D341Med (cell line): ENCODE measurements around the gene PTMA.
"Not testable (repeated sequence)": the region's sequence is repeated elsewhere in the genome, so short reads cannot be mapped to it uniquely, and the experiment has no call there.

Experiments
- DNase-seq: peaks from one replicate; pipeline ENCODE4 v3.0.0; 2012; ENCODE audit warnings: low spot score

The PTMA gene

DNA sequence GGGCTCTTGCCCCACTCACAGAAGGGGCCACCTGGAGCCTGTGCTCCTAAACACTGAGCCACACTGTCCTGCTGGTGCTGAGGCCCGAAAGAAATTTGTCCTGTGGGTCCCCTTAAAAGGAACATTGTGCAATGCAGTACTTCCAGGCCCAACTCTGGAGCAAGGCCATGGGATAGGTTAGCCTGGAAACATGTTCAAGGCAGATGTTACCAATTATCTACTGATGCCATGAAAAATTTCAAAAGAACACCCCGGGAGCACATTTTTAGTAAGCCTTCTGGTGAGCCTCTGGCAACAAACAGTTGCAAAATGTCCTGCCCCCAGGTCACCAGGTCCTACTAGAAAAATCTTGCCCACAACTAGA is 12.3 kb upstream of the PTMA start:
- no peak for DNase-seq

DNA sequence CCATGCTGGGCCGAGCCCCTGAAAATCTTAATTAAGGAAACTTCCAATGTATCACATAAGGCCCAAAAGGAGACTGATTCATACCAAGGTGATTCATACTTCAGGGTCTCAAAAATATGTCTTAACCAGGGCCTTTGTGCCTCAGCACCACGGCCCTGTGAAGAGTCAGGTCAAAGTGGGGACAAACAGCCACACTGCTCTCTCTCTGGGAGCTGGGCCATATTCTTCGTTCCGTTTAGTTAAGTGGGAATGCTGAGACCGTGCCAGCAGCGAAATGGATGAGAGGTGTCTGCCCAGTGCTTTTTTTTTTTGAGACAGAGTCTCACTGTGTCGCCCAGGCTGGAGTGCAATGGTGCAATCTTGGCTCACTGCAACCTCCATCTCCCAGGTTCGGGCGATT is 9.3 kb upstream of the PTMA start:
- no peak for DNase-seq

DNA sequence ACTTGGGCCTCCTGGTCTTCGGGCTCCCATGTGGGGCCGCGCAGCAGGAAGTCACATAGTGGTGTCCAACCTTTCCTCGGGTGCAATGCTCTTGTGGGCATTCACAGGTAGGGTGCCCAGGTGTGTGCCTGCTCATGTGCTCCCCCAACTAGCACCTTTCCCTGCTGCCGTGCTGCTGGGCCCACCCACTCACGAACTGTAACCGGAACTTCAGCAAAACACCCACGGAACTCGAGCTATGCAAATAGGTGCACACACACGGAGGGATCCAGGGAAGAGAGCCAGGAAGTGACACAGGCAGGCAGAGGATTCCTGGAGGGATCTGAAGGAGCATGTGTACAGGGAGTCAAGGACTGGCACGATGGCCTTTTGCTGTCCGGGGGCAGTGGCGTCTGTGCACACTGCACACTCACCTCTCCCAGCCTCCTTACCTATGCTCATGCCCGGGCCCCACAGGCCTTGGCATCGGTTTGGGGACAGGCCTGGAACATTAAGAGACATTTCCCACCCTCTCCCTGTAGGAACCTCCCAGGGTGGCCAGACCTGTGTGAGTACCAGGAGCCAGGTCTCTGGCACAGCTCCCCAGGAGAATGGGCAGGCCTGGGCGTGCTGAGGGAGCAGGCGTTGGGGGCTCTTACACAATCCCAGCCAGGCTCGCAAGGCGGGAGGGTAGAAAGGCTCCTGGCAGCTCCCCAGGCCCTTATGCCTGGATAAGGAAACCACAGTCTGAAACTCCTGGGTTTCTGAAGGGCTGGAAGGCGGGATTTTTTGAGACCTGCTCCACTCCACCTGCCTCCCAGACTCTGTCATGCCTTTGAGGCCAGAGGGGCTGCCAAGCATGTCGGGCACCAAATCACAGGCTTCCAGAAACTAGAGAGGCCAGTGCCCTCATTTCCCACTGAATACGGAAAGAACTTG is 6.6 kb upstream of the PTMA start:
- no peak for DNase-seq

- no peak for DNase-seq
Measured at GRCh38 chr2:231704017-231704416, 4.3 kb upstream of the PTMA start.

GRCh38 chr2:231706731-231707624 is 1.3 kb upstream of the PTMA start:
- peak; percentile 86 for DNase-seq

DNA sequence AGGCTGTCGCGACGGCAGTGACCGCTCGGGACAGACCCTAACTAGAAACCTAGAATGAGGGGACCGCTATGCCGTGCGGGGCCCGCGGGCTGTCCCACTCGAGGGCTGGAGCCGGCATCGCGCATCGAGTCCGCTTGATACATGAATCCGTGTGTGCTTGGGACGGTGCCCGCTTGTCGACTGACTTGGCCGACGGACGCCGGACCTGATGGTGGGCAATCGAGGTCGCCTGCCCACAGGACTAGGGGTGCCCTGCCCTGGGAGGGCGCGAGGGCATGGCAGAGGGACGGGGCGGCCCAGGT is 749 bp upstream of the PTMA start:
- DNase-seq: peak; percentile 46

DNA sequence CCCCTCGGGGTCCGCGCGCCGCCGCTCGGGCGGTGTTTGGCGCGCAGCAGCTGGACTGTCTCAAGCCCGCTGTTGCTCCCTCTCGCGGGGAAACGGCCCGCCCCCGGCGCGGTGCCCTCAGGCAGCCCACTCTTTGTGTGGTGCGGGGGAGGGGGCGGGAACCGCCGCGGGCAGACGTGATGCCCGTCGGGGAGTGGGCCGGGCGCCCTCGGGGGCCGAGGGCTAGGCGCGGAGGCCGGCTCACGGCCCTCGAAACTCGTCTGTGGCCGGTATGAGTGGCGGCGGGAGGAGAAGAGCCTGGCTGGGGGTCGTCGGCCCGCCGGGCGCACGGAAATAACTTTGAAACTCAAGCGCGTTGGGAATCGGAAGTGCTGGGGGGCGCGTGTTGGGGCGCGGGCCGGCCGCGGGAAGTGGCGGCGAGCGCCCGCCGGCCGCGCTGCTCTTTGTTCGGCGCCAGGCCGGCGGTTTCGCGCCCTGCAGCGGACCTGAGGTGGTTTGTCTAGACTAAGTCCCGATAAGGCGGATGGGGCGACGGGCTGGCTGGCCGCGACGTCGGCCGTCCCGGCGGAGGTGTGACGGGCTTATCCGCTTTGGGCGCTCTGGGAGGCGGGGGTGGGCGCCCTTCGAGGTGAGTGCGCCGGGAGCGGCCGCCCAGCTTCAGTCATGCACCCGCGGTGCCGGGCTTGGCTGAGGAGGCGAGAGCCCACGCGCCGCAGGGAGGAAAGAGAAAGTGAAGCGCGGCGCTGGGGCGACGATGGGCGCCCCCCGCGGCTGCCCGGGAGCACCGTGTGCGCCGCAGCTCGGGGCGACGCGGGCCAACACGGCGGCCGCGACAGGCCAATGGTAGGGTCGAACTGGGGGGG is 679 bp downstream of the PTMA start:
- DNase-seq: no peak

- no peak for DNase-seq
Measured at GRCh38 chr2:231709636-231709980, 1.3 kb downstream of the PTMA start.

DNA sequence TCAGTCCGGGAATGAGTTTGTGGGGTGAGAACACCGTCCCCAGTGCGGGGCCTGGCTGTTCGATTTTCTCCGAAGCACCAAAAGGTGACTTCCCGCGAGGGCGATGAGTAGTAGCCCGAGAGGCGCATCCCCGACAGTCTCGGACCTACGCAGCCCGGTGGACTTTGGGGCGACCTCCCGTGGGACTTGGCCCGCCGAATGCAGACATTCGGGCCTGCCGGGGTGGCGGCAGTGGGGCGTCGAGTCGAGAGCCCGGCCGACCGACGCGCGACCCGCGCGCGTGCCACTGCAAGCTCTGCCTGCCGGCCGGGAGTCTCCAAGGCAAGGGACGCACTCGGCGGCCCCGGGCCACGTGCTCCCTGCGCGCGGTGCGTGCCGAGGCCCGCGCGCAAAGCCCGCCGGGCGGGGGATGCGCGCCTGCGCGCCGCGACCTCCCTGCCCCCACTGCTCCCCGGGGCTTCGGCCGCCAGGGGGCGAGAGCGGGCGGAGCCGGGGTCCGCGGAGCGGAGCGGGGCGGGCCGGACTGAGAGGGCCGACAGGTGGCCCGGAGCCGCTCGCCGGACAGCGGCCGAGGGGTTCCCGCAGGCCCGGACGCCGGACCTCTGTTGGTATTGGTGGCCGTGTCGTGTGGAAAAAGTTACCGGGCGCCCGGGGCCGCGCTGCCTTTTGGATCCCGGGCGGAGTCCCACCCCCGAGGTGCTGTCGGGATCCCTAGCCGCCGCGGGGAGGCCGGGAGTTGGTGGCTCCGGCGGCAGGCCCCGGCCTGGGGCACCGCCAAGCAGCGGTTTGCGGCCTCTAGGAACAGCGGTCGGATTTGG is 1.9 kb downstream of the PTMA start:
- peak; percentile 86 for DNase-seq

DNA sequence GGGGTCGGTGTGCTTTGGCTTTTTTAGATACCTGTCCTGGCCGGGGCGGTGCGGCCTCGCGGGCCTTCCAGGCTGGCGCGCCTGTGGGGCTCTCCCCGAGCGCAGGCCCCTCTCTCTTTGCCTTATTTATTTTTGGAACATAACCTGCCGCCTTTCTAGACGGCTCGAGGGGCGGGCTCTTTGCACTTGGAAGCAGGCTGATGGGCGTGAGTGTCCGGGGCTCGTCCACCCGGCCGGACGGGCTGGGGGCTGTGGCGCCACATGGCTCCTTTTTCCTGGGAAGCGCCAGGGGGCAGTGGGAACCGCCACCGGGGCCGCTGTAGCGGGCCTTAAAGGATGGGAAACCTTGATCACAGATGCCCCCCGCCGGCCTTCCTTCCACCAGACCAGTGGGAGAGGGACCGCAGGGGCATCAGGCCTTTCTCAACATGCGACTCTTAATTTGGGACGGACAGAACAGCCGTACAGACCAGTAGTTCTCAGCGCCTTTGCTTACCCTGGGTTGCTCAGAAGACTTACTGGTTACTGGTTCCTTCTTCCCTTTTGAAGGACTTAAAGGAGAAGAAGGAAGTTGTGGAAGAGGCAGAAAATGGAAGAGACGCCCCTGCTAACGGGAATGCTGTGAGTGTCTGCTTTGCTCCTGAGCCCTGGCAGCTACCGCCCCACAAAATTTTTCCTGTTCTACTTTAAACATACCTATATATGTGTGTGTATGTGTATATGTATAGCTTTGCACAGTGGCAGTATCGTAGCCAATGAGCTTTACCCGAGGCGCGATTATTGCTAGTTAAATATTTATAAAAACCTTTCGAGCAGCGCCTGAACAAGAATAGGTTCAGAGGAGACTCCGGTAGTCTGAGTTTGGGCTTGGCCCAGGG is 2.7 kb downstream of the PTMA start:
- DNase-seq: no peak

DNA sequence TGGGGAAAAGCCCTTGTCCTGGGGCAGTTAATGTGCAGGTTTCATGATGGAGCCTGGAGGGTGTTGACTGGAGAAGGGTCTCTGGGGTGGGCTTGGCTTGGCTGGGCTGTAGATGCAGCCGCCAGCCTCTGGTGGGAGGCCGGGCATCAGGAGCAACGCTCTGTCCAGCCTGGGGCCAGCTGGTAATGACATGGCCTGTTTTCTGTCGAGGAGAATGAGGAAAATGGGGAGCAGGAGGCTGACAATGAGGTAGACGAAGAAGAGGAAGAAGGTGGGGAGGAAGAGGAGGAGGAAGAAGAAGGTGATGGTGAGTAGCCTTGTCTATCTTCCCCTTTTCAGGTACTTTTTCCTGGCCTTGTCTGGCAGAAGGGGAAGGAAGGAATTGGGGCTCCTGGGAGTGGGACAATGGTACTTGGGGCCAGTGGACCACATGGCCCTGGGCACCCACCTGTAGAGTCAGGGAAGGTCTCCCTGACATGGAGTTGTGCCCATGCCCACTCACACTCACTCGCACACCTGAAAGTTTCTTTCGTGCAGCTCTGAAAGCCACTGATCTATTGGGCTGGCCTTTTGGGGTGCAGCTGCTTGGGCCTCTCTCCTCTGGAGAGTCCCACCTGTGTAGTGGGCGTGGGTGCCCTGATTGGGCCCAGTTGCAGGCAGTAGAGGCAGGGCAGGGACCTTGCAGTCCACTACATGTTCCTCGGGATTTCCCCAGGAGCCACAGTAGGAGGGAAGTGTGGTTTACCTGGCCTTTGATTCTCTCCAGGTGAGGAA is 3.5 kb downstream of the PTMA start:
- no peak for DNase-seq

DNA sequence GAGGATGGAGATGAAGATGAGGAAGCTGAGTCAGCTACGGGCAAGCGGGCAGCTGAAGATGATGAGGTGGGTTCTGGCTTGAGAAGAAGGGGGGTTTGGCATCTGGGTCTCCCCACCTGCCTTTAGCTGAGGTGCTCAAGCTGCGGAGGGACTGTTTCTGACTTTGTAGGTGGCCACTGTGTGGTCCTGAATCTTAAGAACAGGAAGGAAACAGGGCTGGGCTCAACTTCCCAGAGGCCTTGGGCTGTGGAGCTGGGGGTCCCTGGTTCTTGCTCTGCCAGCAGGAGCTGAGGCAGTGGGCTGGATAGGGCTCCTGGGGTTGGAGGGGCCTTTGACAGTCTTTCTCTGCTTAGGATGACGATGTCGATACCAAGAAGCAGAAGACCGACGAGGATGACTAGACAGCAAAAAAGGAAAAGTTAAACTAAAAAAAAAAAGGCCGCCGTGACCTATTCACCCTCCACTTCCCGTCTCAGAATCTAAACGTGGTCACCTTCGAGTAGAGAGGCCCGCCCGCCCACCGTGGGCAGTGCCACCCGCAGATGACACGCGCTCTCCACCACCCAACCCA is 4.2 kb downstream of the PTMA start:
- not testable (repeated sequence) for DNase-seq

DNA sequence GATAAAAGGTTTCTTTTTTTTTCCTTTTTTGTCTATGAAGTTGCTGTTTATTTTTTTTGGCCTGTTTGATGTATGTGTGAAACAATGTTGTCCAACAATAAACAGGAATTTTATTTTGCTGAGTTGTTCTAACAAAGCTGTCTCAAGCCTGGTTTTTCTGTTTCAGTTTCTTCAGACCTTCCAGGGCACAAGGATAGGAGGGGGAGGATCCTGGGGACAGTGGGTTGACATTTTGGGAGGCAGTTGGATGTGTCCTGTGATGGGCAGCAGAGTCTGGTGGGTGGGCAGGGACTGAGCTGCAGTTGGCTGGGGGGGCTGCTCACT is 5.0 kb downstream of the PTMA start:
- not testable (repeated sequence) for DNase-seq

GRCh38 chr2:231713730-231714638 is 5.7 kb downstream of the PTMA start:
- DNase-seq: peak; percentile 81

- peak; percentile 65 for DNase-seq
Measured at GRCh38 chr2:231714639-231715498, 6.5 kb downstream of the PTMA start.

GRCh38 chr2:231715499-231715837 is 7.1 kb downstream of the PTMA start:
- DNase-seq: no peak

DNA sequence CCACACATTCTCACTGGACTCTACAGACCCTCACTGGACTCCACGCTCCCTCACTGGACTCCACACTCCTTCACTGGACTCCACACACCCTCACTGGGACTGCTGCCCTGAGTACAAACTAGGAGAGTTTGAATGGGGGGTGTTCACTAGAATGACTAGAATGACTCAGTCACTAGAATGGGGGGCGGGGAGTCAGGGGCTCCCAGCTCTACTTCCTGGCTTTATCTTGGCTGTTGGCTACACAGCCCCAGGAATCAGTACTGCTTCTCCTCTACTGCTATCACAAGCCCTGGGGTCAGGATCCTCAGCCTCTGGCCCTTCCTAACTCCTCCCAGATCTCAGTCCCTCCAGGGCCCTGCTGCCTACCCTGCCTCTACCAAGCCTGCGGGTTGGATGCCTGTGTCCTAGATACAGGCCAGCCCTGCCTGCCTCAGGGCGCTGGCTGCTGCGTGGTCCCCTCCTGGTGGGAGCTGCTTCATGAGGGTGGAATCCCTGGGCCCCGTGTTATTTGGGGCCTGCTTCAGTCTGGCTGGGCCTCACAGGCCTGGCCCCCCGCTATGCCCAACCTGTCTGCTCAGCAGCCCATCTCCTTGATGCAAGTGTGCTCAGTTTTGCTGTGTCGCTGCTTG is 7.8 kb downstream of the PTMA start:
- no peak for DNase-seq
